Ovary (tissue), 9 donors: Measurements from ENCODE around the gene CEND1. TPM values are rescaled to one million over a fixed set of nuclear protein-coding genes. Genes with fewer than 3 reads are reported as not detected.

Source experiments
- DNase-seq, 5 donors: peaks; one replicate each; pipeline ENCODE4 v3.0.0-alpha.2; 2019 to 2020
- H3K27ac ChIP-seq, 2 donors: fragments of 200-600 bp; one replicate each; pipeline versions ENCODE4 v1.5.1 to v1.8.0; 2019 to 2022
- H3K27me3 ChIP-seq: fragments of 200-600 bp; one replicate; pipeline ENCODE4 v1.8.0; 2022
- H3K36me3 ChIP-seq: fragments of 200-600 bp; sonication (generic); one replicate; pipeline ENCODE4 v1.5.1; 2019
- H3K4me1 ChIP-seq: one replicate; pipeline ENCODE4 v1.8.1; 2013; ENCODE audit warnings: mild to moderate bottlenecking, moderate library complexity; ENCODE audit not compliant: insufficient read depth
- H3K4me3 ChIP-seq: fragments of 200-600 bp; sonication (generic); one replicate; pipeline ENCODE4 v1.5.1; 2017
- H3K9me3 ChIP-seq, 2 donors: fragments of 200-600 bp in 1 of 2; sonication (generic) in 1 of 2; one replicate each; pipeline versions ENCODE4 v1.5.1 to v1.8.1; 2013 to 2019; ENCODE audit warnings: mild to moderate bottlenecking in 1 of 2, moderate library complexity in 1 of 2
- EP300 ChIP-seq: sonication (generic); formaldehyde crosslinking; IDR thresholded peaks from one replicate; pipeline ENCODE4 v1.6.1; 2017; ENCODE audit warnings: antibody characterized with exemption
- POLR2A ChIP-seq: fragments of 450-650 bp; IDR thresholded peaks from one replicate; pipeline ENCODE4 v1.6.1; 2017; ENCODE audit warnings: antibody characterized with exemption, mild to moderate bottlenecking, moderate library complexity
- WGBS, 3 donors: extraction: QIAGEN DNeasy Blood & Tissue Kit in 1 of 3; methylation state at CpG; one replicate each; pipeline versions ENCODE4 v1.1.5 to v1.1.7; 2013 to 2017; 5-methylcytosine and 5-hydroxymethylcytosine counted together
- intact Hi-C, 4 donors: fragments of 100-400 bp; cut with DNase I; formaldehyde crosslinking; loops; one replicate each; pipeline versions ENCODE4 v1.11.0 to v1.15.1; 2022 to 2023
- polyA plus RNA-seq, 2 donors: library from polyadenylated mRNA; stranded (reverse); fragments of 200-250 nt in 1 of 2; fragments of 350-450 nt in 1 of 2; fragmentation: Illumina TruSeq in 1 of 2; extraction: RNeasy Lipid Tissue Mini Kit (QIAGEN cat#74804) in 1 of 2; gene quantifications; one replicate each; pipeline ENCODE4 v1.2.3, GENCODE V29; 2013 to 2014
- total RNA-seq, 7 donors: library from RNA; depleted of rRNA in 2 of 7; stranded (reverse); fragments of >200 nt in 2 of 7; fragmentation: NEBNext Ultra II Directional in 3 of 7; extraction: Animal tissue kit (Norgen Biotek cat#: 25700) in 3 of 7; gene quantifications; one replicate each; pipeline versions ENCODE4 v1.1.0 to v1.2.4, GENCODE V29; 2016 to 2023
- TF ChIP-seq, protein P1 (sequence below), 3 donors: fragments of 450-650 bp in 2 of 3; fragments of 200-600 bp in 1 of 3; IDR thresholded peaks; one replicate each; pipeline versions ENCODE4 v1.5.1 to v1.8.0; 2016 to 2022; ENCODE audit warnings: antibody characterized with exemption in 3 of 3, mild to moderate bottlenecking in 1 of 3
- donor health status: DM: no; HTN: no; CAD: no; lungs with moderate emphysema.
- donor health status: DM: no; HTN: no; CAD: no.
- donor health status: Bipolar disorder and iron deficiency.
- donor health status: DM: yes; HTN: yes; CAD: no.
- donor health status: DM: no; HTN: no; CAD: no.
- donor health status: DM: yes; HTN: yes; CAD: no.

Gene CEND1
- total and polyA plus RNA-seq, 9 donors, result 0.07 to 0.15 TPM; not detected in 7

GRCh38 chr11:826227-826621 lies 36.3 kb upstream of the CEND1 start:
- Histone ChIP-seq H3K4me1 (peaks cover 13% of the 10 kb centered on the region), H3K27me3 (no peaks in the 10 kb centered on the region), H3K9me3 (no peaks in the 10 kb centered on the region), H3K36me3 (peaks cover 2% of the 10 kb centered on the region), H3K4me3 (no peak overlapping the region), H3K27ac (no peak overlapping the region)
- intact Hi-C loops, result no loop called here
- 74 to 86% (median 79%) methylated on average over 9 of the region's 9 CpGs for WGBS, 3 donors
- TF ChIP-seq POLR2A (no peak), EP300 (no peak)
- TF ChIP-seq, protein P1, sequence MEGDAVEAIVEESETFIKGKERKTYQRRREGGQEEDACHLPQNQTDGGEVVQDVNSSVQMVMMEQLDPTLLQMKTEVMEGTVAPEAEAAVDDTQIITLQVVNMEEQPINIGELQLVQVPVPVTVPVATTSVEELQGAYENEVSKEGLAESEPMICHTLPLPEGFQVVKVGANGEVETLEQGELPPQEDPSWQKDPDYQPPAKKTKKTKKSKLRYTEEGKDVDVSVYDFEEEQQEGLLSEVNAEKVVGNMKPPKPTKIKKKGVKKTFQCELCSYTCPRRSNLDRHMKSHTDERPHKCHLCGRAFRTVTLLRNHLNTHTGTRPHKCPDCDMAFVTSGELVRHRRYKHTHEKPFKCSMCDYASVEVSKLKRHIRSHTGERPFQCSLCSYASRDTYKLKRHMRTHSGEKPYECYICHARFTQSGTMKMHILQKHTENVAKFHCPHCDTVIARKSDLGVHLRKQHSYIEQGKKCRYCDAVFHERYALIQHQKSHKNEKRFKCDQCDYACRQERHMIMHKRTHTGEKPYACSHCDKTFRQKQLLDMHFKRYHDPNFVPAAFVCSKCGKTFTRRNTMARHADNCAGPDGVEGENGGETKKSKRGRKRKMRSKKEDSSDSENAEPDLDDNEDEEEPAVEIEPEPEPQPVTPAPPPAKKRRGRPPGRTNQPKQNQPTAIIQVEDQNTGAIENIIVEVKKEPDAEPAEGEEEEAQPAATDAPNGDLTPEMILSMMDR (IDR thresholded peaks at IDR 0.05), result no peak
- no peak for DNase-seq

GRCh38 chr11:825366-826226 lies 35.7 kb upstream of the CEND1 start:
- peaks cover 16% of the 10 kb centered on the region for H3K4me1 ChIP-seq
- H3K4me3 ChIP-seq, result no peak overlapping the region
- H3K9me3 ChIP-seq, result no peaks in the 10 kb centered on the region
- H3K36me3 ChIP-seq, result peaks cover 2% of the 10 kb centered on the region
- no peak for DNase-seq
- WGBS, 3 donors, result 81 to 87% (median 84%) methylated on average over 10 to 12 of the region's 12 CpGs
- intact Hi-C loops, result no loop called here
- no peak overlapping the region for H3K27ac ChIP-seq
- no peak for TF ChIP-seq POLR2A
- no peak for TF ChIP-seq EP300
- TF ChIP-seq, protein P1 (IDR thresholded peaks at IDR 0.05), result no peak
- no peaks in the 10 kb centered on the region for H3K27me3 ChIP-seq

DNA sequence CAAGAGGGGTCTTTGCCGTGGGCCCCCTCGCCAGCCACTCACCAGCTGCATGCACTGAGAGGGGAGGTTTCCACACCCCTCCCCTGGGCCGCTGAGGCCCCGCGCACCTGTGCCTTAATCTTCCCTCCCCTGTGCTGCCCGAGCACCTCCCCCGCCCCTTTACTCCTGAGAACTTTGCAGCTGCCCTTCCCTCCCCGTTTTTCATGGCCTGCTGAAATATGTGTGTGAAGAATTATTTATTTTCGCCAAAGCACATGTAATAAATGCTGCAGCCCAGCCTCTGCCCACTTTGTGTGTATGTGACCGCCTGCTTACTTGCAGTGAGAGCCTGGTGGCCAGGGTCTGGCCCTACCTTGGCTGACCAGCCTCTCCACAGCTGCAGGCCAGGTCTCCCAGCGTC lies 35.1 kb upstream of the CEND1 start:
- TF ChIP-seq, protein P1 (IDR thresholded peaks at IDR 0.05), result no peak
- TF ChIP-seq POLR2A, result no peak
- TF ChIP-seq EP300, result no peak
- Histone ChIP-seq H3K36me3 (peaks cover 2% of the 10 kb centered on the region), H3K4me3 (no peak overlapping the region), H3K27me3 (no peaks in the 10 kb centered on the region), H3K27ac (no peak overlapping the region), H3K9me3 (no peaks in the 10 kb centered on the region), H3K4me1 (peaks cover 13% of the 10 kb centered on the region)
- 81 to 86% (median 81%) methylated on average over 11 of the region's 11 CpGs for WGBS, 3 donors
- intact Hi-C loops, result no loop called here
- no peak for DNase-seq

DNA sequence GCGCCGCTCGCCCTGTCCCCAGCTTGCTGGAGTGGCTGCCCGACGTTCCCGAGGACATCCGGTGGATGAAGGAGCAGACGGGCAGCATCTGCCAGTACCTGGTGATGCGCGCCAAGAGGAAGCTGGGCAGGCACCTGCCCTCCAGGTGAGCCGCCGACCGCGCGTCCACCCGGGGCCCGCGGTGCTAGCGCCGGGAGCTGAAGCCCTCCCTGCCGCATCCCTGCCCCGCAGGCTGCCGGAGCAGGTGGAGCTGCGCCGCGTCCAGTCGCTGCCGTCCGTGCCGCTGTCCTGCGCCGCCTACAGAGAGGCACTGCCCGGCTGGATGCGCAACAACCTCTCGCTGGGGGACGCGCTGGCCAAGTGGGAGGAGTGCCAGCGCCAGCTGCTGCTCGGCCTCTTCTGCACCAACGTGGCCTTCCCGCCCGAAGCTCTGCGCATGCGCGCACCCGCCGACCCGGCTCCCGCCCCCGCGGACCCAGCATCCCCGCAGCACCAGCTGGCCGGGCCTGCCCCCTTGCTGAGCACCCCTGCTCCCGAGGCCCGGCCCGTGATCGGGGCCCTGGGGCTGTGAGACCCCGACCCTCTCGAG lies 34.5 kb upstream of the CEND1 start:
- peaks cover 2% of the 10 kb centered on the region for H3K36me3 ChIP-seq
- H3K27ac ChIP-seq, result no peak overlapping the region
- intact Hi-C loops, result no loop called here
- TF ChIP-seq EP300 (no peak), POLR2A (no peak)
- TF ChIP-seq, protein P1 (IDR thresholded peaks at IDR 0.05), result no peak
- WGBS, 3 donors, result 78 to 87% (median 84%) methylated on average over 39 to 59 of the region's 59 CpGs
- peaks cover 10% of the 10 kb centered on the region for H3K4me1 ChIP-seq
- DNase-seq, result no peak
- no peaks in the 10 kb centered on the region for H3K9me3 ChIP-seq
- no peaks in the 10 kb centered on the region for H3K27me3 ChIP-seq
- H3K4me3 ChIP-seq, result no peak overlapping the region
